ENCODE measurements around the gene RANBP17. TPM values are rescaled to one million over a fixed set of nuclear protein-coding genes. Genes with fewer than 3 reads are reported as not detected.
A peak's percentile ranks its signal among the peaks of the same experiment; 100 is the strongest.
"Not testable (repeated sequence)": the region's sequence is repeated elsewhere in the genome, so short reads cannot be mapped to it uniquely, and the experiment has no call there.

The RANBP17 gene
- total and polyA plus RNA-seq, 2 donors from 2014 or later, result 2.0 to 15.4 TPM

DNA sequence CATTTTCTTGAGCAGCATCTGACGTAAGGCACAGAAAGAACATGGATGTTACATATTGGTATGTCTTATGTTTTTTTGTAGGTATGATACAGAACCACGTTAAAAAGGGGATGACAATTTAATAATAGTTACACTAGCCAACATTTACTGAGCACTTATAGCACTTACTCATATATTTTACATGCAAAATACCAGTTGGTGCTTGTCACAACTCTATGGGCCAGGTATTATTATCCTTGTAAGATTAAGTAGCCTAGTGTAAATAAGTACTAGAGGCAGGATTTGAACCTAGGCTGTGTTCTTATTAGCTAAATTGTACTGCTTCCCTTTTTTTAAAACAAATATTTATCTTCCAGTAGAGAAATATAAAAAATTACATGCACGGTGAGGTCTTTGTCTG is 83.5 kb downstream of the RANBP17 start:
- no peak for DNase-seq

DNA sequence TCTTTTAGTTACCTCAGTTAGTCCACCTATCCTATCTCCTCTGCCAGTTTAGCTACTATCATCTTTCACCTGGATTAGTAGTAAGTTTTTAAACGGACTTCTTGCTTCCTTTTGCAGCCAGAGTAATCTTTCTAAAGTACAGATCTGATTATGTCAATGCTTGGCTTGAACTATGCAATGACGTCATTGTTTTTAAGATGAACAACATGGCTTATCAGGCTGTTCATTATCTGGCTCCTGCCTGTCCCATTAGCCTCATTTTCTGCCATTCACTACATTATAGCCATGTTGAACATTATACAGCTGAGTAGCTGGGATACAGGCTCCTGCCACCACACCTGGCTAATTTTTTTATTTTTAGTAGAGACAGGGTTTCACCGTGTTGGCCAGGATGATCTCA is 98.7 kb downstream of the RANBP17 start:
- H3K4me1 ChIP-seq (ENCODE audit: control insufficient read depth in 2 of 3, insufficient read depth in 2 of 3, low read depth in 1 of 3, low read length in 3 of 3), result no peaks in the 10 kb centered on the region
- no peaks in the 10 kb centered on the region for H3K27me3 ChIP-seq (ENCODE audit: control insufficient read depth, insufficient read depth, low read length)
- H3K36me3 ChIP-seq (ENCODE audit: control insufficient read depth in 2 of 3, insufficient read depth in 3 of 3, low read length in 3 of 3), result no peaks in the 10 kb centered on the region
- no peak overlapping the region for H3K9ac ChIP-seq (ENCODE audit: low read length in 3 of 3)
- H3K9me3 ChIP-seq (ENCODE audit: control insufficient read depth in 2 of 3, insufficient read depth in 1 of 3, low read length in 3 of 3), result no peaks in the 10 kb centered on the region
- no peak overlapping the region for H3K27ac ChIP-seq (ENCODE audit: low read depth in 2 of 2, low read length in 2 of 2)
- DNase-seq (no peak), FAIRE-seq (no peak)
- H3K4me3 ChIP-seq (ENCODE audit: low read length in 3 of 3), result no peak overlapping the region
- intact Hi-C loops (cut with DNase I), result no loop called here
- TF ChIP-seq, protein P1, sequence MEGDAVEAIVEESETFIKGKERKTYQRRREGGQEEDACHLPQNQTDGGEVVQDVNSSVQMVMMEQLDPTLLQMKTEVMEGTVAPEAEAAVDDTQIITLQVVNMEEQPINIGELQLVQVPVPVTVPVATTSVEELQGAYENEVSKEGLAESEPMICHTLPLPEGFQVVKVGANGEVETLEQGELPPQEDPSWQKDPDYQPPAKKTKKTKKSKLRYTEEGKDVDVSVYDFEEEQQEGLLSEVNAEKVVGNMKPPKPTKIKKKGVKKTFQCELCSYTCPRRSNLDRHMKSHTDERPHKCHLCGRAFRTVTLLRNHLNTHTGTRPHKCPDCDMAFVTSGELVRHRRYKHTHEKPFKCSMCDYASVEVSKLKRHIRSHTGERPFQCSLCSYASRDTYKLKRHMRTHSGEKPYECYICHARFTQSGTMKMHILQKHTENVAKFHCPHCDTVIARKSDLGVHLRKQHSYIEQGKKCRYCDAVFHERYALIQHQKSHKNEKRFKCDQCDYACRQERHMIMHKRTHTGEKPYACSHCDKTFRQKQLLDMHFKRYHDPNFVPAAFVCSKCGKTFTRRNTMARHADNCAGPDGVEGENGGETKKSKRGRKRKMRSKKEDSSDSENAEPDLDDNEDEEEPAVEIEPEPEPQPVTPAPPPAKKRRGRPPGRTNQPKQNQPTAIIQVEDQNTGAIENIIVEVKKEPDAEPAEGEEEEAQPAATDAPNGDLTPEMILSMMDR (IDR thresholded peaks at IDR 0.05; ENCODE audit: borderline replicate concordance, extremely low read depth, insufficient read depth), result no peak

More for the DNA sequence above, 83.5 kb downstream of the RANBP17 start:
- TF ChIP-seq, protein P1 (IDR thresholded peaks at IDR 0.05; ENCODE audit: borderline replicate concordance, extremely low read depth, insufficient read depth), result no peak
- H3K9me3 ChIP-seq (ENCODE audit: control insufficient read depth in 2 of 3, insufficient read depth in 1 of 3, low read length in 3 of 3), result no peaks in the 10 kb centered on the region
- H3K4me3 ChIP-seq (ENCODE audit: low read length in 3 of 3), result no peak overlapping the region
- FAIRE-seq, result no peak
- H3K27me3 ChIP-seq (ENCODE audit: control insufficient read depth, insufficient read depth, low read length), result no peaks in the 10 kb centered on the region
- H3K36me3 ChIP-seq (ENCODE audit: control insufficient read depth in 2 of 3, insufficient read depth in 3 of 3, low read length in 3 of 3), result no peaks in the 10 kb centered on the region
- no peak overlapping the region for H3K9ac ChIP-seq (ENCODE audit: low read length in 3 of 3)
- no peaks in the 10 kb centered on the region for H3K4me1 ChIP-seq (ENCODE audit: control insufficient read depth in 2 of 3, insufficient read depth in 2 of 3, low read depth in 1 of 3, low read length in 3 of 3)
- intact Hi-C loops (cut with DNase I), result no loop called here
- H3K27ac ChIP-seq (ENCODE audit: low read depth in 2 of 2, low read length in 2 of 2), result no peak overlapping the region

DNA sequence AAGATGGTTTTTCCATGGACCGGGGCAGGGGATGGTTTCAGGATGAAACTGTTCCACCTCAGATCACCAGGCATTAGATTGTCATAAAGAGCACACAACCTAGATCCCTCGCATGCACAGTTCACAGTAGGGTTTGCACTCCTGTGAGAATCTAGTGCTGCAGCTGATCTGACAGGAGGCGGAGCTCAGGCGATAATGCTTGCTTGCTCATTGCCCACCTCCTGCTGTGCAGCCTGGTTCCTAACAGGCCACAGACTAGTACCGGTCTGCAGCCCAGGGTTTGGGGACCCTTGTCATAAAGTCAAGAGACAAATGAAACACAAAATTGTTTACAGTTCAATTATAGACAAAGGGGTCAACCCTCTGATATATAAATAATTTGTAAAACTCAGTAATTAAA is 101.7 kb downstream of the RANBP17 start:
- H3K4me3 ChIP-seq (ENCODE audit: low read length in 3 of 3), result no peak overlapping the region
- no peaks in the 10 kb centered on the region for H3K4me1 ChIP-seq (ENCODE audit: control insufficient read depth in 2 of 3, insufficient read depth in 2 of 3, low read depth in 1 of 3, low read length in 3 of 3)
- no peak overlapping the region for H3K9ac ChIP-seq (ENCODE audit: low read length in 3 of 3)
- TF ChIP-seq, protein P1 (IDR thresholded peaks at IDR 0.05; ENCODE audit: borderline replicate concordance, extremely low read depth, insufficient read depth), result no peak
- H3K27me3 ChIP-seq (ENCODE audit: control insufficient read depth, insufficient read depth, low read length), result no peaks in the 10 kb centered on the region
- no peaks in the 10 kb centered on the region for H3K36me3 ChIP-seq (ENCODE audit: control insufficient read depth in 2 of 3, insufficient read depth in 3 of 3, low read length in 3 of 3)
- no peak overlapping the region for H3K27ac ChIP-seq (ENCODE audit: low read depth in 2 of 2, low read length in 2 of 2)
- intact Hi-C loops (cut with DNase I), result no loop called here
- no peaks in the 10 kb centered on the region for H3K9me3 ChIP-seq (ENCODE audit: control insufficient read depth in 2 of 3, insufficient read depth in 1 of 3, low read length in 3 of 3)
- DNase-seq (no peak), FAIRE-seq (no peak)

DNA sequence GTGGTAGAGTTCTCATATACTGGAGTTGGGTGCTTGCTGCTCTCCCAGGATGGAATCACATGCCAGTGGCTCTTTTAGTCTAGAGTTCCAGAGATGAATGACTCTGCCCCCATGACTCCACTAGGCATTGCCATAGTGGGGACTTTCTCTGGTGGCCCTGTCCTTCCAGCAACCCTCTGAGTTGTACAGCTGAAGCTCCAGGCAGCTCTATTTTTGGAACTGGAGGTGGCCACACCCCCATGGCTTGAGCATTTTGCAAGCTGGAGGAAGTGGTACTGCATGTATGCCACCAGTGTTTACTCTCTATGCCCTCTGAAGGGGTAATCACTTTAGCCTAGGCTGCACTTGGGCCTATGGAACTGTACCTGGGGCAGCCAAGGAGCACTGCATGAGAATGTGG is 112.6 kb downstream of the RANBP17 start:
- no peaks in the 10 kb centered on the region for H3K36me3 ChIP-seq (ENCODE audit: control insufficient read depth in 2 of 3, insufficient read depth in 3 of 3, low read length in 3 of 3)
- no peaks in the 10 kb centered on the region for H3K27me3 ChIP-seq (ENCODE audit: control insufficient read depth, insufficient read depth, low read length)
- H3K4me1 ChIP-seq (ENCODE audit: control insufficient read depth in 2 of 3, insufficient read depth in 2 of 3, low read depth in 1 of 3, low read length in 3 of 3), result no peaks in the 10 kb centered on the region
- TF ChIP-seq, protein P1 (IDR thresholded peaks at IDR 0.05; ENCODE audit: borderline replicate concordance, extremely low read depth, insufficient read depth), result no peak
- no peak overlapping the region for H3K9ac ChIP-seq (ENCODE audit: low read length in 3 of 3)
- no peak overlapping the region for H3K4me3 ChIP-seq (ENCODE audit: low read length in 3 of 3)
- FAIRE-seq (no peak), DNase-seq (peak in 1 of 5 donors; percentile 14)
- no peak overlapping the region for H3K27ac ChIP-seq (ENCODE audit: low read depth in 2 of 2, low read length in 2 of 2)
- no peaks in the 10 kb centered on the region for H3K9me3 ChIP-seq (ENCODE audit: control insufficient read depth in 2 of 3, insufficient read depth in 1 of 3, low read length in 3 of 3)
- intact Hi-C loops (cut with DNase I), result no loop called here

DNA sequence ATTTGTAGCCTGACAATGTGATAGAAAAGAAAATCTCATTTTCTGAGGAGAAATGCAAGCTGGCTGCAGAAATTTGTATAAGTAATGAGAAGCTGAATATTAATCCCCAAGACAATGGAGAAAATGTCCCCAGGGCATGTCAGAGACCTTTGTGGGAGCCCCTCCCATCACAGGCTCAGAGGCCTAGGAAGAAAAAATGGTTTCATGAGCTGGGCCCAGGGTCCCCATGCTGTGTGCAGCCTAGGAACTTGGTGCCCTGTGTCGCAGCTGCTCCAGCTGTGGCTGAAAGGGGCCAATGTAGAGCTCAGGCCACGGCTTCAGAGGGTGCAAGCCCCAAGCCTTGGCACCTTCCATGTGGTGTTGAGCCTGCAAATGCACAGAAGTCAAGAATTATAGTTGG is 118.4 kb downstream of the RANBP17 start:
- H3K9ac ChIP-seq (ENCODE audit: low read length in 3 of 3); FAIRE-seq: not testable (repeated sequence)

More for the DNA sequence above, 118.4 kb downstream of the RANBP17 start:
- H3K27ac ChIP-seq (ENCODE audit: low read depth in 2 of 2, low read length in 2 of 2); H3K9me3 ChIP-seq (ENCODE audit: control insufficient read depth in 2 of 3, insufficient read depth in 1 of 3, low read length in 3 of 3); H3K36me3 ChIP-seq (ENCODE audit: control insufficient read depth in 2 of 3, insufficient read depth in 3 of 3, low read length in 3 of 3); H3K27me3 ChIP-seq (ENCODE audit: control insufficient read depth, insufficient read depth, low read length); intact Hi-C loops (cut with DNase I); DNase-seq; H3K4me3 ChIP-seq (ENCODE audit: low read length in 3 of 3); H3K4me1 ChIP-seq (ENCODE audit: control insufficient read depth in 2 of 3, insufficient read depth in 2 of 3, low read depth in 1 of 3, low read length in 3 of 3): not testable (repeated sequence)
